22Rv1 (cell line): ENCODE measurements around the gene SULT1A1.

Source experiments
- CTCF ChIP-seq: fragments of 450-650 bp; IDR thresholded peaks from 2 replicates; pipeline ENCODE4 v1.5.1; 2017; ENCODE audit warnings: mild to moderate bottlenecking
- ZFX ChIP-seq: fragments of 450-650 bp; IDR thresholded peaks from 2 replicates; pipeline ENCODE4 v1.6.1; 2017; ENCODE audit warnings: antibody characterized with exemption, borderline replicate concordance

DNA sequence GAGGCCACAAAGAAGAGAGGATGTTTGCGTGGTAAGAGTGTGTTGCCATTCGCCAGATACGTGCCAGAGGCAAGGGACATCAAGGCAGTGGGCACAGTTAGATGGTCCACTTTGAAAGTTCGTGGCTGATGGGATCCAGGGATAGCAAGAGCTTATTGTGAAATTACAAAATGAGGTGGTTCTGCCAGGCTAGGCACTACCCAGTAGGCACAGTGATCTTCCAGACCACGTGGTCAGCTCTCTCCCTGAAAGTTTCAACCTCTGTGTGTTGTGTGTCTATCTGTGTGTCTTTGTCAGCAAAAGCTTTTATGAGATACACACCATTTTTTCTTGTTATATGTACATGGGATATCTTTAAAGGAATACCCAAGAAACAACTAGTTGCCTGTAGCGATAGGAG lies 46.6 kb downstream of the SULT1A1 start:
- no peak for TF ChIP-seq CTCF
- no peak for TF ChIP-seq ZFX
